ENCODE measurements around the gene PRR33.
A peak's percentile ranks its signal among the peaks of the same experiment; 100 is the strongest.
"Not testable (repeated sequence)": the region's sequence is repeated elsewhere in the genome, so short reads cannot be mapped to it uniquely, and the experiment has no call there.

PRR33 gene

GRCh38 chr11:1888811-1889210, 2.9 kb downstream of the PRR33 start:
- no peak for DNase-seq

GRCh38 chr11:1888347-1888753, 3.3 kb downstream of the PRR33 start:
- no peak for DNase-seq

DNA sequence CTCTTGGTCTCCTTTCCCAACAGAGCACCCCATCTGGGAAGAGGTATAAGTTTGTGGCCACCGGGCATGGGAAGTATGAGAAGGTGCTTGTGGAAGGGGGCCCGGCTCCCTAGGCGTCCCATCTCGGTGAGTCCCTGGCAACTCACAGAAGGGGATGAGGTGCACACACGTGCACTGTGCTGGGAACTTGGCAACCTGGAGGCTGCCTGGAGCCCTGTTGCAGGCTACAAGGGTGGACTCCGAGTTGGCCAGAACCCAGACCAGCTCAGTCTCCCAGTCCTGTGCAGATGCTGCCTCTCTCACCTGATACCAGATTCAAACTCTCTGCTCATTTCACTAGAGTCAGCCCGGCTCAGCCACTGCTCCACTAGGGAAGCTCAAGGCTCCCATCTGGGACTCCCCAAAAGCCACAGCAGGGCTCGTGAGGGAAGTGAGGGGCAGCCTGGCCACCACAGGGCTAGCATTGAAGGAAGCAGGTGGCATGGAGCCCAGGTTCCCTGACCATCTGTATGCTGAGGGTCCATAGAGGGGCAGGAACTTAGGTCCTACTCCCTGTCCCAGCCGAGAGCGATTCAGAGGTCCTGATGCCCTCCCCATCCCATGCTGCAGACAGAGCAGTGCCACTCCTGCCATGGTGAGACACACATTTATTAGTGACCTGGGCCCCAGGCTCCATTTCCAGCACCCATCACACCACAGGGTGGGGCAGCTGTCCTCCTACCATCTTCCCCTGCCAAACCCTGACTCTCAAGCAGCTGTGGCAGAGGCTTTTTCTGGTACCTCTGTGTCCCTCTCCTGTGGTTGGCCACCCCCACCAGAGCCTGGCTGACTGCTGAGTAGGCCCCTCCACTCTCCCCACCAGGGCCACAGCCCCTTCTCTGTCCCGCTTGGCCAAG, 4.0 kb downstream of the PRR33 start:
- no peak for DNase-seq

GRCh38 chr11:1886551-1886950, 5.1 kb downstream of the PRR33 start:
- DNase-seq = not testable (repeated sequence)

- no peak for DNase-seq
Observed at GRCh38 chr11:1884303-1884700, 7.4 kb downstream of the PRR33 start.

- DNase-seq = no peak
Observed at GRCh38 chr11:1883346-1884302, 8.1 kb downstream of the PRR33 start.

DNA sequence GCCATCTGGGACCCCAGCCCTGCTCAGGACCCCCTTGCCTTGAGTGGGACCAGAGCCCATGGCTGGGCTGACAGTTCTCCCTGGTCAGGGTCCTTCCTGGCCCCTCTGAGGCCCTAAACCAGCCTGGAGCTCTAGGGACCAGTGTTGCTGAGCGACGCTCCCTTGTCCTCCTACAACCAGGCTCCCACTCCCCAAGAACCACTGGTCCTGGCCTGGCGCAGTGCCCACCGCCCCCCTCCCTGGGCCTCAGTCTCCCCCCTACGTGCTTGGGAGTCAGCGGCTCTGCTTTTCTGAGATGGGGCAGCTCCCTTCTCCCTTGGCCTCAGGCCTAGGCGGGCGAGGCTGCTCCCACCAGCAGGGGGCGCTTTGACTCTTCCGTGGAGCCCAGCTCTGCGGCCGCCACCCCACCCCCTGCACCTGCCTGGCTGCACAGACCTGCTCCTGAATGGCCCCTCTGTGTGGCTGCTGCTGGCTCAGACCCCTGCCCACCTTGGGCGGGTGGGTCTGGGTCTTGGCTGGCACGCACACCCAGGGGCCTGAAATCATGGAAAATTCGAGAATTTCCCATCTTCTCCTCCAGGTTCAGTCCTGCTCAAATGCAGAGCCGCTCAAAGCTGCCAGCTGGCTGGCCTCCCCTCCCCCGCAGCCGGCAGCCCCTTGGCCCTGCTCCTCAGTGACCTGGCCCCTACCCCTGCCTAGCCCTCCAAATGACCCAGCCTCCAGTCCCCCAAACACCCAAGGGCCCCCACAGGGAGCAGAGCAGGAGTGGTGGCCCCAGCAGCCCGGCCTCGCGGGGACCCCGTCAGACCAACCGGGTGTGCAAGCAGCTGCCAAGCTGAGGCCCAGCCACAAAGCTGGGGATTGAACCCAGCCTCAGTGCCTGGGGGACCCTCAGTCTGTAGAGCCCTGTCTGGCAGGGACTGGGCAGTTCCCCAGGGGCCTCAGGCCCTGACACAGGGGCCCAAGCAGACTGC, 9.1 kb downstream of the PRR33 start:
- peak; percentile 60 to 61 for DNase-seq

GRCh38 chr11:1881442-1882264, 10.0 kb downstream of the PRR33 start:
- no peak for DNase-seq

DNA sequence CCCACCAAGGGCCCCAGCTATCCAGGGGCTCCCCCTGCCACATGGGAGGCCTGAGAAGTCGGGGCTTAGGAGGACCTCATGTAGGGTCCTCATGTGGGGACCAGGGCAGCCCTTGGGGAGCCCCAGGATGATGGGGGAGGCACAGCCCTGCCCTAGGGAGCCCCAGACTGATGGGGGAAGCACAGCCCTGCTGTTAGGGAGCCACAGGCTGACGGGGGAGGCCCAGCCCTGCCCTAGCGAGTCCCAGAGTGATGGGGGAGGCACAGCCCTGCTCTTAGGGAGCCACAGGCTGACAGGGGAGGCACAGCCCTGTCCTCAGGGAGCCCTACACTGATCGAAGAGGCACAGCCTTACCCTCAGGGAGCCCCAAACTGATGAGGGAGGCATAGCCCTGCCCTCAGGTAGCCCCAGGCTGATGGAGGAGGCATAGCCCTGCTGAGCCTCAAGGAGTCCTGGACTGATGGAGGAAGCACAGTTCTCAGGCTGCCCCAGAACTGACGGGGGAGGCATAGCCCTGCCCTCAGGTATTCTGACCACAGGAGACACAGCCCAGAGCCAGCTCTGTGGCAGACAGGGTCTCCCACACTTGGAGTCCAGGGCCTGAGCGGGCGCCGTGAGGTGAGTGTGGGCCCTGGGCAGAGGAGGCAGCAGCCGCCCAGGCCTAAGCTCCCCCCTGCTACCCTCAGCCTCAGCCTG, 10.8 kb downstream of the PRR33 start:
- no peak for DNase-seq

- DNase-seq = peak in 1 of 2 donors; percentile 54
Observed at GRCh38 chr11:1879941-1880720, 11.6 kb downstream of the PRR33 start.

GRCh38 chr11:1879342-1879940, 12.3 kb downstream of the PRR33 start:
- no peak for DNase-seq

DNA sequence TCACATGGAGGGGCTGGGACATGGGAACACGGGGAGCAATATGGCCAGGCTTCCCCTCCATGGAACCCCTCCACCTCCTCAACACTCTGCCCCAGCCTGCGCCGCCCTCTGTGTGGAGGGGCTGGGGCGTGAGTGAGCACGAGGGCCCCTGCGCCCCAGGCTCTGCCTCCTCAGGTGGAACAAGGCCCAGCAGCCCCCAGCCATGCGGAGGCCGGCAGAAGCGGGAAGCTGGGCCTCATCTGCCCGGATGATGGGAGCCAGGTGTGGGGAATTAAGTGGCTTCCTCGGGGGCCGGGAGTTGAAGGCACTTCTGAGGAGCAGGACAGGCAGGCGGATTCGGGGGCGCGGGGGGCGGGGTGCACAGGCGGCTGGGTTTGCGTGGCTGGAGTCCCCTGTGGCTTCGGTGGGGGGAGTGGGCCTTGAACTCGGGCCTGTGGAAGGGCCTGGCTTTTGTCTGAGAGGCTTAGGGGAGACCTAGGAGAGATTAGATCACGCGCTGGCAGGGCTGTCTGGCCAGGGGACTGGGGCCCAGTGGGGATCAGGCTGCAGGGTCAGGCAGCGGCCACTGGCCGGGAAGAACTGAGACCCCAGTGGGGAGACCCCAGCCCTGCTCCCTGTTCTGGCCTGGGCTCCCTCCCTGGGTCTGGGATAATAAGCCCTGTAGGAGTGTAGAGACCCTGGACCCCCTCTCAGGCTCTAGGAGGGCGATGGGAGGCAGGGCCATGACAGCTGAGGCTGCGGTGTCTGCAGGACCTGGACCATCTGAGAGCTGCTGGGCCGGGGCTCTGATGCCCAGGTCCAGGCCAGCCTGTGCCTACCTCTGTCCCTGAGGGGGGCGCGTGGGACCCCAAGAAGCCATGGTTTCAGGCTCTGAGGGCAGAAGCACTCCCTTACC, 13.3 kb downstream of the PRR33 start:
- DNase-seq = no peak

GRCh38 chr11:1877211-1878136, 14.2 kb downstream of the PRR33 start:
- no peak for DNase-seq

- no peak for DNase-seq
Observed at GRCh38 chr11:1876361-1877063, 15.2 kb downstream of the PRR33 start.

GRCh38 chr11:1875851-1876301, 15.8 kb downstream of the PRR33 start:
- not testable (repeated sequence) for DNase-seq
